K562 (cell line): ENCODE results near the gene FMOD. TPM values are rescaled to one million over a fixed set of nuclear protein-coding genes. Genes with fewer than 3 reads are reported as not detected.
A peak's percentile ranks its signal among the peaks of the same experiment; 100 is the strongest.

Source experiments
- CBFB ChIP-seq: sonication (generic); formaldehyde crosslinking; IDR thresholded peaks from 2 replicates; pipeline ENCODE4 v1.4.0; 2020; ENCODE audit warnings: mild to moderate bottlenecking, missing genetic modification reagents
- GATAD2B ChIP-seq: fragments of 450-650 bp; IDR thresholded peaks from 2 replicates; pipeline ENCODE4 v1.6.1; 2017; ENCODE audit warnings: mild to moderate bottlenecking, borderline replicate concordance
- KAT8 ChIP-seq: fragments of 450-650 bp; IDR thresholded peaks from 2 replicates; pipeline ENCODE4 v1.6.1; 2016; ENCODE audit warnings: low read depth, mild to moderate bottlenecking
- KLF6 ChIP-seq: fragments of 250-450 bp; sonication (Bioruptor Pico); IDR thresholded peaks from 2 replicates; pipeline ENCODE4 v1.4.0; 2020; ENCODE audit warnings: mild to moderate bottlenecking, moderate library complexity, borderline replicate concordance
- MAZ ChIP-seq, 2 experiments: fragments of 450-650 bp in 1 of 2; sonication (generic) in 1 of 2; formaldehyde crosslinking; IDR thresholded peaks in 1 of 2; conservative IDR thresholded peaks in 1 of 2; 2 replicates each; pipeline versions ENCODE4 v1.4.0 to v1.5.0; 2020; ENCODE audit warnings: mild to moderate bottlenecking in 1 of 2, missing genetic modification reagents in 1 of 2
- MXD1 ChIP-seq: fragments of 250-450 bp; sonication (Bioruptor Pico); IDR thresholded peaks from 2 replicates; pipeline ENCODE4 v1.8.0; 2021; ENCODE audit warnings: borderline replicate concordance, mild to moderate bottlenecking, moderate library complexity; ENCODE audit not compliant: poor library complexity, severe bottlenecking
- PATZ1 ChIP-seq: fragments of 250-450 bp; sonication (Bioruptor Pico); IDR thresholded peaks from 2 replicates; pipeline ENCODE4 v1.5.0; 2020; ENCODE audit warnings: mild to moderate bottlenecking, borderline replicate concordance
- PBX2 ChIP-seq, 2 experiments: IDR thresholded peaks in 1 of 2; conservative IDR thresholded peaks in 1 of 2; 2 replicates each; pipeline ENCODE4 v1.6.1; 2016; ENCODE audit warnings: low read depth in 2 of 2, mild to moderate bottlenecking in 1 of 2, missing compliant biosample characterization in 1 of 2, missing genetic modification characterization in 1 of 2, moderate library complexity in 1 of 2
- POLR2H ChIP-seq: IDR thresholded peaks from 2 replicates; pipeline ENCODE4 v1.6.1; 2016; ENCODE audit warnings: missing genetic modification characterization, low read depth, mild to moderate bottlenecking, control low read depth, missing compliant biosample characterization, moderate library complexity
- RBM15 ChIP-seq: fragments of 200-400 bp; formaldehyde crosslinking; IDR thresholded peaks from 2 replicates; pipeline ENCODE4 v1.6.1; 2018; ENCODE audit warnings: mild to moderate bottlenecking, low read length, moderate library complexity; ENCODE audit not compliant: insufficient read depth
- RNF2 ChIP-seq: sonication (generic); IDR thresholded peaks from 2 replicates; pipeline ENCODE4 v1.6.1; 2016
- SREBF1 ChIP-seq: fragments of 150-350 bp; IDR thresholded peaks from 2 replicates; pipeline ENCODE4 v1.6.1; 2014; ENCODE audit warnings: antibody characterized with exemption, low read depth, low read length, borderline replicate concordance
- ZMIZ1 ChIP-seq, 2 experiments: fragments of 150-350 bp in 1 of 2; IDR thresholded peaks; 2 replicates each; pipeline ENCODE4 v1.6.1; 2012 to 2016; ENCODE audit warnings: low read depth in 2 of 2, low read length in 2 of 2, mild to moderate bottlenecking in 1 of 2, moderate library complexity in 1 of 2
- ZNF174 ChIP-seq: fragments of 250-450 bp; sonication (Bioruptor Pico); IDR thresholded peaks from 2 replicates; pipeline ENCODE4 v1.4.0; 2020; ENCODE audit warnings: mild to moderate bottlenecking
- ZNF212 ChIP-seq: fragments of 450-650 bp; formaldehyde crosslinking; IDR thresholded peaks from 2 replicates; pipeline ENCODE4 v1.4.0; 2020; ENCODE audit warnings: mild to moderate bottlenecking
- ZNF644 ChIP-seq: fragments of 200-800 bp; sonication (Bioruptor generic); IDR thresholded peaks from 2 replicates; pipeline ENCODE4 v1.6.1; 2016; ENCODE audit warnings: low read depth, missing genetic modification characterization, missing compliant biosample characterization
- ZSCAN32 ChIP-seq: fragments of 450-650 bp; formaldehyde crosslinking; IDR thresholded peaks from 2 replicates; pipeline ENCODE4 v1.4.0; 2020; ENCODE audit warnings: mild to moderate bottlenecking, moderate library complexity
- polyA plus RNA-seq, 8 experiments: library from polyadenylated mRNA; depleted of rRNA in 4 of 8; stranded (reverse) in 5 of 8; unstranded in 3 of 8; fragments of >200 nt; fragmentation: Nextera tagmentation in 2 of 8; fragmentation: Illumina TruSeq in 1 of 8; extraction: Ambion mirVana in 2 of 8; extraction: Trizol in 1 of 8; gene quantifications; 2 replicates each; pipeline versions ENCODE4 v1.2.1 to v1.2.3, GENCODE V29; 2011 to 2014; ENCODE audit warnings: inconsistent platforms in 1 of 8, missing spikeins in 1 of 8
- total RNA-seq, 7 experiments: library from RNA; depleted of rRNA in 6 of 7; stranded (reverse); fragments of >200 nt in 6 of 7; fragmentation: Illumina TruSeq in 2 of 7; extraction: Trizol in 2 of 7; gene quantifications; 2 replicates each; pipeline versions ENCODE4 v1.2.1 to v1.2.3, GENCODE V29; 2011 to 2021; ENCODE audit warnings: low replicate concordance in 1 of 7

FMOD gene
- total and polyA plus RNA-seq, 9 of the 15 experiments (the other 6 are each of a cell fraction or from before 2014, with no cell fraction given): 0.03 to 0.13 (median 0.03) TPM; not detected in 6

GRCh38 chr1:203327684-203328457, 23.1 kb downstream of the FMOD start (continued):
- no peak for TF ChIP-seq PBX2 (CRISPR knock-in tag; IDR thresholded peaks at IDR 0.05; ENCODE audit: low read depth)
- TF ChIP-seq PBX2 (tag; conservative IDR thresholded peaks at IDR 0.05; ENCODE audit: low read depth): no peak
- no peak for TF ChIP-seq ZNF644
- no peak for TF ChIP-seq ZMIZ1 (IDR thresholded peaks at IDR 0.05; ENCODE audit: low read depth in 2 of 2, low read length in 2 of 2)
- no peak for TF ChIP-seq POLR2H (tag)
- TF ChIP-seq GATAD2B: no peak
- TF ChIP-seq CBFB (CRISPR knock-in tag): no peak
- TF ChIP-seq KLF6 (CRISPR knock-in tag): peak; percentile 19; the same call in 1 of the 2 replicates
- TF ChIP-seq KAT8: no peak
- TF ChIP-seq MAZ (CRISPR knock-in tag; conservative IDR thresholded peaks at IDR 0.05 in 1 of 2, IDR thresholded peaks at IDR 0.05 in 1 of 2): peak; percentile 50 to 65; a peak in 3 of 4 replicates
- no peak for TF ChIP-seq ZNF174 (CRISPR knock-in tag)
- TF ChIP-seq PATZ1 (CRISPR knock-in tag): no peak
- TF ChIP-seq RNF2: no peak
- no peak for TF ChIP-seq ZNF212 (CRISPR knock-in tag)
- TF ChIP-seq SREBF1: no peak
- TF ChIP-seq ZSCAN32: no peak
- TF ChIP-seq RBM15: no peak
- no peak for TF ChIP-seq MXD1 (CRISPR knock-in tag)
